HG02852 (cell line): Measurements from ENCODE around the gene MIDN.
A peak's percentile ranks its signal among the peaks of the same experiment; 100 is the strongest.

Experiments
- ATAC-seq: cut with Tn5 transposase; IDR thresholded peaks from one replicate; pipeline ENCODE4 v1.9.1; 2021; ENCODE audit warnings: mild to moderate bottlenecking, moderate library complexity; ENCODE audit not compliant: unreplicated experiment

The MIDN gene

DNA sequence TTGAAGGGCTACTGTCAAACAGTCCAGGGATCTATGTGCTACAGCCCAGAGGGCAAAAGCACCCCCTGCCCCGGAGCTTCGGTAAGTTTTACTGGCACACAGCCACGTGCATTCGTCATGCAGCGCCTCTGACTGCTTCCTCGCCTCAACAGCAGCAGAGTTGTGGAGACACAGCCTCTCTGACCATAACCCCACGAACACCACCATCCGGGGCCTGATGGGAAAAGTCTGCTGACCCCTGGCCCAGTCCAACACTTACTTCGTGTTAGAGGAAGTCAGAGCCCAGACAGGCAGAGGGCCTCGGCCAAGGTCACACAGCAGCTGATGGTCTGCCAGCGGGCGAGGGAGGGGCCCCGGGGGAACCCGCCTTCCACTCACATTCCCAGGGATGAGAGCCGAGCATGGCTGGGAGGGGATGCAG is 15.7 kb upstream of the MIDN start:
- ATAC-seq = no peak

DNA sequence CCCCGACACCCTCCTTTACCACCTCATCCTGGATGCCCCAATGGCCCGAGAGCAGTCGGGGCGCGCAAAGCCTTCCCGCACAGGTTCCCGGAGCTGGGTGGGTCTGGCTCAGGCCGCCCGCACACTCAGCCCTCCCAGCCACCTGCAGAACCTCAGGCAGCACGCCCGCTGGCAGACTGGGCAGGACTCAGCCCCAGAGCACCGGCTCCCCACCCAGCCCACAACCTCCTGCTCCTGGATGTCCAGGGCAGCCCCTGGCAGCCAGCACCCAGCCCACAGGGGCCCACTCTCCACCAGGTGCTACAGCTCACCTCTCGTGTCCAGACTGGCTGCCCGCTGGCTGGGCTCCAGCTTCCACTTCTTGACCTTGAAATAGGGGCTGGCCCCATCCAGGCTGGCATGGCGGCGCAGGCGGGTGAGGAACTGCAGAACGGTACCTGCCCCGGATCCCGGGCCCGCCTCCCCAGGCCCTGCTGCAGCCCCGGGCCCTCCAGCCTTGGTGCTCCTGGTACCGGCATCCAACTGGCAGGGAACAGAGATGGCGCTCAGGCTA is 15.2 kb upstream of the MIDN start:
- ATAC-seq = no peak

DNA sequence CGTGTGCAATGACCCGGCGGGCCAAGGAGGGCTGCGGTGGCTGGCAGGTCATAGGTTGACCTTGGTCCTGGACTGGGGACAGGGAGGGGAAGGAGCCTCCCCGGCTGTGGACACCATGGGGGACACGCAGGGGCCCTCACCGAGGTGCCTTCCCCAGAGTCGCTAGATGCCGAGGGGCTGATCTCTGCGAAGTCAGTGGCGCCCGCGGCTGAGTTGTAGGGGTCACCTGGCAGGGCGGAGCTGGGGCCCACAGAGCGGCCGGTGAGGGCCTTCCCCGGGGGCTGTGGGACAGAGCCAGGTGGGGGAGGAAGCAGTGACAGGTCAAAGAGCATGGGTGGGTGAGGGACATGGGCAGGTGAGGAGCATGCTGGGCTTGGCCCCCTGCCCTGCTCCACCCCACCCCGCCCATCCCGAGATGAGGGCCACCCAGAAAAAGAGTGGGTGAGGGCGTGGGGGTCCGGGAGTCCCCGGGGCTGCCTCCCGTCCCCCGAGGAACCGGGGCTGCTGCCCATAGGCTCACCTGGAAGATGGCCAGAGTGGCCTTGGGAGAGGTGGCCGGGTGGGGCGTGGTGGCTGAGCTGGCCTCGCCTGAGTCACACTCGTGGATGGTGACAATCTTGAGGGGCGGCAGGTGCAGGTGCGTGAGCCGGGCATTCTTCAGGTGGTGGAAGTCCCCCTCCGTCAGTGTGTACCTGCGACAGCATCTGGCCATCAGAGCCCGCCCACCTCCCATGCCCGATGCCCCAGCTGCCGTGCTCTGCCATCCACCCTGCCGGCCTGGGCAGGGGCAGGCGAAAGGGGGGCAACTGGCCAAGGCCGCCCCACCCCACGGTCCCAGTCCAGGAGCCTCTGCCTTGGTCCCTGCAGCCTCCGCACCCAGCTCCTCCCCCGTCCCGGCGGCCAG is 14.1 kb upstream of the MIDN start:
- no peak for ATAC-seq

DNA sequence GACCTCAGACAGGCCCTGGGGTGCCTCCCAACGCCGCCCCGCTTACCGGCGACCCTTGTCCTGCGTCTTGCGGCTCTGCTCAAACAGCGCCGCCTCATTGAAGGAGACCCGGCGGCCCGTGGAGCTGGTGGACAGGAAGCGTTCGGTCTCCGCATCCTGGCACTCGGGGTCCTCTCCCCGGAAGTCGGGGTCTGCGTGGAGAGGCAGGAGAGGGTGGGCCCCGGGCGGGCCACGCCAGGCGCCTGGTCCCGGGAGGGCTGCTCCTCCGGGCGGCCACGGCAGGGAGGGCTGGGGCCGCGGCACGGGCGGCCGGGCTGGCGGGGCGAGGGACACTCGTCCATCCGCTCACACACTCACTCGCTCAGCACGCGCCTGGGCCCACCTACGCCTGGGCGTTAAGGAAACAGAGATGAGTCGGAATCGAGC is 13.4 kb upstream of the MIDN start:
- ATAC-seq = no peak

DNA sequence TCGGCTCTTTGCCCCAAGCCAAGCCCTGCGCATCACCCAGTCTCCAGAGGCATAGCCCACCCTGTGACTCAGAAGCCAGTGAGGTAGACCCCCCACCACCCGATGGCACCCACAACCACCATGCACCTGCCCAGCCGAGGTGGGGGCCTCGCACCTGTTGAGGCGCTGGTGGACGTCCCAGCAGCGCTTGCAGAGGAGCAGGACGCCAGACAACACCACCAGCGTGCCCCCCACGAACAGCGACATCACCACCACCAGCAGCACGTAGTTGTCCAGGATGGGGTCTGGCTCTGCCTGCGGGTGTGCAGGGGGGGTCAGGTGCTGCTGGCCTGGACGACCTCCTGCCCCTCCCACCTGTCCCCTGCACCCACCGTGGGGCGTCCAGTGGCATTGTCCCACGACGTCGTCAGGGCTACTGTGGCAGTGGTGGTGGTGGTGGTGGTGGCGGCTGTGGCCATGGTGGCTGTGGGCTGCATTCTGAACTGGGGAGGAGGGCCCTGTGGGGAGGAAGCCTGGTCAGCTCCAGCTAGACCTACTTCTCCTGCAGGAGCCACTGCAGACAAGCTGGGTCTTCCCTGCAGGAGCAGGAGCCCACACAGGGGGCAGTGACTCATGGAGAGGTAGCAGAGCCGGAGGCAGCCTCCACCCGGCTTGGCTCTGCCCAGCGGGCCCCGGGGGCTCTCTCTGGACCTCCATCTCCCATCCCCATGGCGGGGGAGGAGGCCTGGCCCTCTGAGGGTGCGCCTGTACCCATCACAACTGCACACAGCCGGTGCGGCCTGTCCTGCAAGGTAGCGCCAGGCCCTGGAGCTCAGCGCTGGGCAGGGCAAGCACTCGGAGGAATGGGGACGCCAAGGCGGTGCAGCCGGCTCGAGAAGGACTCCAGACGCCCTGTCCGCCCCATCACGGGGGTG is 12.5 kb upstream of the MIDN start:
- no peak for ATAC-seq

DNA sequence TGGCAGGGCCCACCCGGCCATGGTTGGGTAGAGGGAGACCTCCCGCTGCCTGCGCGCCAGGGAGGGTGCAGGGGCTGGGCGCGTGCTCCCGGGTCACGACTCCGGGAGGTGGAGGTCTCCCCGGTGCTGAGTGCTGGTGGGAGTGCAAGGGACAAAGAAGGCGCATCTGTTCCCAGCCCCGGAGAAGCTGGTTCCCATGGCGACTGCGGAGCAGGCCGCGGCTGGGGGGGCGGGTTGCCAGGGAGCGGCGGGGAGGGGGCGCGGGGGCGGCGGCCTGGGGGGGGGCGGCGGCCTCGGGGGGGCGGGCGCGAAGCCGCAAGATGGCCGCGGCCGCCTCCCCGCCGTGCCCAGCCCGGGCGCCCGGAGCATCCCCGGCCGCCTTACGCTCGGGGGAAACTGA is 11.8 kb upstream of the MIDN start:
- no peak for ATAC-seq

DNA sequence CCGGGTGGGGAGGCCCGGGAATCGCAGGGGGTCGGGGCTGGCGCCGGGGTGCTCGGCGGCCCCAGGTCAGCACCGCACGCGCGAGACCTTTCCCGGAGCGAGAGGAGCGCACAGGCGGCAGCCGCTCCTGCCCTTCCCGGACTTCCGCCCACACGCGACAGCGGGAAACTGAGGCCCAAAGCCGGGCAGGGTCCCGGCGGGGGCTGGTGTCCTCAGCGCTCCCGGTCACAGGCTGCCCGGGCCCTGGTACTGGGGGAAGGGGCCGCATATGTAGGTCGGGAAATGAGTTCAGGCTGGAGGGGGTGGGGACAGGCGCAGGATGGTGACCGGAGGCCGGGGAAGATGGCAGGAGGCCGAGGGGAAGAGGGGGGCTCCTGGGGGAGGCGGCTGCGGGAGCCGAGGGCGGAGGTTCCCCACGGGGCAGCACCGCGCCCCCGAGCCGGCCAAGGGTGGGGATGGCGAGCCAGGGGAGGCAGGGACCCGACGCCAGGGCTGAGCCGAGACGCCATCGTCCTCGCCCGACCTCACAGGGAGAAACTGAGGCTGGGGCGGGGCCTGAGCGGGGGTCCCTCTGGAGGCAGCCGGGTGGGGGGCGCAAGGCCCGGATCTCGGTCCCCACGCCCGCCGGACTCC is 11.2 kb upstream of the MIDN start:
- ATAC-seq = no peak

DNA sequence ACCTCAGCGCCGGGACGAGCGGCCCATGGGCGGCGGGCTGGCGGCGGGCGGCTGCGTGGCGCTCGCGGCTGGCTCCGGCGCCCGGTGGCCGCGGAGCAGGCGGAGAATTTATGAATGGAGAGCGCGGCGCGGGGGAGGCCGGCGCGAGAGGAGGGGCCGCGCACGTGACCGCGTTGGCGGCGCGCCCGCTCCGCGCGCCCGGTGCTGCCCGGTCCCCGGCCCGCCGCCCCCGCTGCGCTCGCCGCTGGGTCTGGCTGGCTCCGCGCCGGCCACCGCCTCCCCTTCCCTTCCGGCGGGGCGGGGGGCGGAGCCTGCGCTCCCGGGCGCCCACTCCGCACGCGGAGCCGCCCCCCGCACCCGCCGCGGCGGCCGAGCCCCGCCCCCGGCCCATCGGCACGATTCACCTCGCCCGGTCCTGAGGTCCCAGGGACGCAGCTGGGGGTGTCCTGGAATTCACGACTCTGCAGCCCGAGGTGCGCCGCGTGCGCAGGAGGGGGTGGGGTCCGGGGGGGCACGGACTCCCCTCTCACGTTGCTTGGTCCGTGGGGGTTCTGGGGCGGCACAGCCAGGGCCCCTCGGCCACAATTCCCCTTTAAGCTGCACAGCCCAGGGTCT is 10.5 kb upstream of the MIDN start, which contains the start of gene CBARP:
TSS of gene CBARP (minus strand) at position 252 of the 615 bp plus-strand sequence. CDS start 1,905 bp downstream, outside the sequence.
- no peak for ATAC-seq

DNA sequence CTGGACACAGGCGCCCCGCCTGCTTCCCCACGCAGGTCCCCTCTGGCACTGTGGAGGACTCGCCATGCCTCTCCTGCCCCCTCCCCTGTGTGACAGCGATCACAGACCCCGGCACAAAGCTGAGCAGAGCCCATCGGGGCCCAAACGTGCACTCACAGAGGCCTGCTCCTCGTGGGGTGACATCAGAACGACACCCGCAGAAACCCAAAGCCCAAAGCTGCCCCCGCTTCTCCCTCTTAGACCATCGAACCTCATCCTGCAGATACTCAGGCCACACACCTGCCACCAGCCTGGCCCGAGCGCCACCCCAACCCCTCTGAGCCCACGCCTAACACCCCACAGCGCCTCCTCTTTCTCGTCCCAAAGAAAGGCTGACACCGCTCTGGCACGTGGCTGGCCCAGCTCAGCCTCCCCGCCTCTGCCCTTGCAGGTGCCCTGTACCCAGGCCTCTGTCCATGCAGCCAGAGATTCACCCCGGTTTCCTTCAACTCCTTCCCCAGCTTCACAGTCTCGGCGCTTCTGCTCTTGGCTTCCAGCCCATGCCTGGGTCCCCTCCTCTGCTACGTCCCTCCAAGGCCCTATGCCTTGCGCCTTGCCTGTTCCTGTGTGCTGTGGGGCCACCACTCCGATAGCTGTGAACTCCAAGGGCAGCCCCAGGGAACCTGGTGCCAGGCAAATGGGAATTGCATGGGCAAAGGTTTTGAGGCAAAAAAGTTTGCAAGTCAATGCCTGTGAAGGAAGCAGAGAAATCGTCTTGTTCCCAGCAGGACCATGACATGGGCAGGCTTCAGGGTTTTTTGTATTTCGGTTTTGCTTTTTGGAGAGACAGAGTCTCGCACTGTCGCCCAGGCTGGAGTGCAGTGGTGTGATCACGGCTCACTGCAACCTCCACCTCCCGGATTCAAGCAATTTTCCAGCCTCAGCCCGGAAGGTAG is 9.7 kb upstream of the MIDN start:
- ATAC-seq = no peak

DNA sequence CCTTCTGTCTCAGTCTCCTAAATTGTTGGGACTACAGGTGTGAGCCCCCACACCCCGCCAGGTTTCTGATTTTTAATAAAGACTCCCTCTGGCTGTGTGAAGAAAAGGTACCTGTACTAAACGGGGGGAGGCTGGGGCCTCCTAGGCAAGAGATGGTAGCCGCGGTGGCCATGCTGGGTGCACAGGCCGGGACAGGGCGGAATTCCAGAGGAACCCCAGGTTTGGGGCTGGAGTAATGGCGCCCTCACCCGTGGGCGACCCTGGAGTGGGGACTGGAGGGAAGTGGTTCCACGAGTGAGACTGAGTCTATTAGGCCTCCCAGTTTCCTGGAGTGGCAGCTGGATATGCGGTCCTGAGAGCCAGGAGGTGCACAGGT is 9.0 kb upstream of the MIDN start:
- no peak for ATAC-seq

DNA sequence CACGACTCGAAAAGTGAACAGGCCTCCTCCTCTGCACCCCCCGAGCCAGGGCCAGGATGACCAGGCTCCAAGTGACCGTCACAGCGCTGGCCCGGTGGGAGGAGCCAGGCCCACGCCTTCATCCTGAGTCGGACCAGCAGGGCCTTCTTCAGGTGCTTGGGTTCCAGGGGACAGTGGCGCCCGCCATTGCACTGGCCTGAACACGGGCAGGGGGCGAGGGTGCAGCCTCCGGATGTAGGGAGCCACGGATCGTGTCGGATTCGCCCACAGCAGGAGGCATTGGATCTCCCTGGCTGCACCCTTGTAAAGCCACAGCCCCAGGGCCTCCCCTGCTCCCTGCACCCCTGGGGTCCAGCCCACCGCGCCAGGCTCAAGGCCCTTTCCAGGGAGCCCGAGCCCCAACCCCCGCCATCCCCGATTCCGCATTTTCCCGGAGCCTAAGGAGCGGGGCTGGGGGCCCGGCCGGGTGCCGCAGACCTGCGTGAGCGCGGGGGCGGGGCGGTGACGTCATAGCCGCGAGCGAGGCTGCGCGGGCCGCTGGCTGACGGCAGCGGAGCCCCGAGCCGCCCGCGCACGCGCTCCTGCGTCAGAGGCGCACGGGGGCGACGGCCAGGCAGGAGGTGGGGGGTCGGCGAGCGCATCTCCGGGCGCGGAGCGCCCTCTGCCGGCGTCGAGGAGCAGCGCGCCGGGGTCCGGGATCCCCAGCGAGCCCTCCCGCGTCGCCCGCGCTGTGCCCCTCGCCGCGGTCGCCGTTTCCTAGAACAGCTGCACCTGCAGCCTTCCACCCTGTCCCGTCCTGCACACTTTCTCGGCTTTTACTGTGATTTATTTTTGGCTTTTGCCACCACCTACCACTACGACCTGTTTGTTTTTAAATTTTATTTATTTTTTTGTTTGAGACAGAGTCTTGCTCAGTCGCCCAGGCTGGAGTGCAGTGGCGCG is 8.3 kb upstream of the MIDN start:
- peak; percentile 37 for ATAC-seq

DNA sequence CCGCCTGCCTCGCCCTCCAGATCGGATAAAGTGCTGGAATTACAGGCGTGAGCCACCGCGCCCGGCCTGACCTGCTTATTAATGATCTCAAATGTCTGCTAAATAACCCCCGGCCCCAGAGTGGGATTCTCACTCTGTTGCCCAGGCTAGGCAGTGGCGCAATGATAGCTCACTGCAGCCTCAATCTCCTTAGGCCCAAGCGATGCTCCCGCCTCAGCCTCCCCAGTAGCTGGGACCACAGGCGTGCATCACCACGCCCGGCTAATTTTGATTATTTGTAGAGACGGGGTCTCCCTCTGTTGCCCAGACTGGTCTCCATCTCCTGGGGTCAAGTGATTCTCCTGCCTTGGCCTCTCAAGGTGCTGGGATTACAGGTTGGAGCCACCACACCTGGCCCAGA is 7.5 kb upstream of the MIDN start:
- no peak for ATAC-seq

DNA sequence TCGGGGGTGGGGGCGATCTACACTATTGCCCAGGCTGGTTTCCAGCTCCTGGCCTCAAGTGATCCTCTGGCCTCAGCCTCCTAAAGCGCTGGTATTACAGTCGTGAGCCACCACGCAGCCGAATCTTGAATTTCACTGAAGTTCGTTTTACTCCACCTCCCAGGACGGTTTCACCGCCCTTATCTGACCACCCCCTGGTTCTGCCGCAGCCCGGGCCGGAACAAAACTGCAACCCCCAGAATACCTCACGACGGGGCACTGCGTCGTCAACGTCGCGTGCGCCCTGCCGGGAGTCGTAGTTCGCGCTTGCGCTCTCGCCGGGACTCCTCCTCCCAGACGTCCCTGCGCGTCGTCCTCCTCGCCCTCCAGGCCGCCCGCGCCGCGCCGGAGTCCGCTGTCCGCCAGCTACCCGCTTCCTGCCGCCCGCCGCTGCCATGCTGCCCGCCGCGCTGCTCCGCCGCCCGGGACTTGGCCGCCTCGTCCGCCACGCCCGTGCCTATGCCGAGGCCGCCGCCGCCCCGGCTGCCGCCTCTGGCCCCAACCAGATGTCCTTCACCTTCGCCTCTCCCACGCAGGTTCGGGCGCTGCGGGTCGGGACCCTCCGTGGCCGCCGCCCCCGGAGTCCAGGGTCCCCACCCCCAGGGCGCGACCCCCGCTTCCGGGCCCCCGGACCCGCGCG is 6.8 kb upstream of the MIDN start, which contains the start of gene ATP5F1D:
TSS of gene ATP5F1D (plus strand) at position 335 of the 679 bp plus-strand sequence. CDS start at position 435, 100 bp downstream.
- ATAC-seq = peak; percentile 52

DNA sequence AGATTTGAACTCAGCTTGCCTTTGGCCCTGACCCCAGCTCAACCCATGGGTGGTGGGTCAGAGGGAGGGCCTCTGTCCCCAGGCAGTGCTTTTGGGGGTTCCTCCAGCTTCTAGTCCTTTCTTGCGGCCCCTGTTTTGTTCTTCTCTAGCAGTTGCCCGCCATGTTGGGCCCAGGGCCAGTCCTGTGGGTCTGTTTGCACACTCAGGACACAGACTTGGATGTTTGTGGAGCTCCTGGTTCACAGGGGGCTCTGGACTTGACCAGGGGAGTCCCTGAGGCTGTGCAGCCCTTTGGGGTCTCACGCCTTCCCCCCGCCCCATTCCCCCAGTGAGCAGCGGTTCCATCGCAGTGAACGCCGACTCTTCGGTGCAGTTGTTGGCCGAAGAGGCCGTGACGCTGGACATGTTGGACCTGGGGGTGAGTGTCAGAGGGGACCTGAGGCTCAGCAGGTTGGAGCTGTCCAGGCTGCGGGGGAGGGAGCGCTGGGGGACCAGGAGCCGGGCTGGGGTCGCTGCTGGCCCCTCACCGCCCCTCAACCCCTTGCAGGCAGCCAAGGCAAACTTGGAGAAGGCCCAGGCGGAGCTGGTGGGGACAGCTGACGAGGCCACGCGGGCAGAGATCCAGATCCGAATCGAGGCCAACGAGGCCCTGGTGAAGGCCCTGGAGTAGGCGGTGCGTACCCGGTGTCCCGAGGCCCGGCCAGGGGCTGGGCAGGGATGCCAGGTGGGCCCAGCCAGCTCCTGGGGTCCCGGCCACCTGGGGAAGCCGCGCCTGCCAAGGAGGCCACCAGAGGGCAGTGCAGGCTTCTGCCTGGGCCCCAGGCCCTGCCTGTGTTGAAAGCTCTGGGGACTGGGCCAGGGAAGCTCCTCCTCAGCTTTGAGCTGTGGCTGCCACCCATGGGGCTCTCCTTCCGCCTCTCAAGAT is 4.4 kb upstream of the MIDN start:
- ATAC-seq = no peak

DNA sequence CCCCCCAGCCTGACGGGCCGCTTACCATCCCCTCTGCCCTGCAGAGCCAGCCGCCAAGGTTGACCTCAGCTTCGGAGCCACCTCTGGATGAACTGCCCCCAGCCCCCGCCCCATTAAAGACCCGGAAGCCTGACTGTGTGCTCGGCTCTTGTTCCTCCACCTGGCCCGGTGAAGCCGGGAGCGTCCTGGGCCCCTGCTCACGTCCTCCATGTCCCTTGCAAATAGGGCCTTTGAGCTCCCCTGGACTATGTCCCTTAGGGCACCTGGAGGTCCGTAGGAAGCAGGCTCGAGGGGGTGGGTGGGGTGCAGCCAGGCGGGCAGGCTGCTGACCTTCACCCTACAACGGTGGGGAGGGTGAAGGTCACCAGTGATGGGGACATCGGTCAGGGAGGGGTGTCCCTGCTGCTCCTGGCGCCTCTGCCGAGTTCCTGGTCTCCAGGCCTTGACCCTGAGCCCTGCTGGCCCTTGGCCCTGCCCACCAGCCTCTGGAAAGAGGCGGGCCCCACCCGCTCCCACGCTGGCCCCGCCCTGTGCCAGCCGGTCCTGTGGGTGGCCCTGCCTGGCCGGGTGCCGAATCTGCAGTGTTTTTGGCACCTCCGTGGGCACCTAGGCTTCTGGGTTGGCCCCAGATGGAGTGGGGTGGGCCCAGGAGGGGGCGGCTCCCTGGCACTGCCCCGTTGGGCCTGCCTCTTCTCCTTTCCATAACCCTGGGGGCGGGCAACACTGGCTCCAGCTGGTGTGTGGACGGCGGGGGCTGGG is 3.5 kb upstream of the MIDN start:
- no peak for ATAC-seq
